Erythroblast (primary cell): Measurements from ENCODE around the gene RCAN2.

Experiments used
- GATA1 ChIP-seq: IDR thresholded peaks from 2 replicates; pipeline ENCODE4 v1.6.1; 2011; ENCODE audit warnings: low read depth, mild to moderate bottlenecking, control low read depth, low read length, moderate library complexity
- POLR2A ChIP-seq: IDR thresholded peaks from 2 replicates; pipeline ENCODE4 v1.6.1; 2011; ENCODE audit warnings: mild to moderate bottlenecking, low read length

GRCh38 chr6:46525583-46525982 is 34.3 kb upstream of the RCAN2 start:
- TF ChIP-seq POLR2A (no peak), GATA1 (no peak)
